SU-DHL-6 (cell line): ENCODE results near the gene HDGFL2.

Experiments
- H2AFZ ChIP-seq: fragments of 200-600 bp; sonication (generic); 2 replicates; pipeline ENCODE4 v1.6.1; 2014; ENCODE audit warnings: low read depth, mild to moderate bottlenecking, moderate library complexity, mixed read lengths, antibody characterized with exemption, low read length; ENCODE audit not compliant: severe bottlenecking
- H3F3A ChIP-seq: fragments of 200-600 bp; shearing (Covaris generic); 2 replicates; pipeline ENCODE4 v1.6.0; 2016; ENCODE audit warnings: antibody characterized with exemption, mild to moderate bottlenecking; ENCODE audit not compliant: insufficient read depth
- H3K27ac ChIP-seq: fragments of 200-600 bp; sonication (generic); 2 replicates; pipeline ENCODE4 v1.5.1; 2016; ENCODE audit warnings: low read depth, mild to moderate bottlenecking, low read length, moderate library complexity, mixed read lengths
- H3K27me3 ChIP-seq: fragments of 200-600 bp; sonication (generic), shearing (Covaris generic); 2 replicates; pipeline ENCODE4 v1.6.0; 2014; ENCODE audit warnings: mild to moderate bottlenecking, low read length
- H3K36me3 ChIP-seq: fragments of 200-600 bp; sonication (generic); 2 replicates; pipeline ENCODE4 v1.6.1; 2014; ENCODE audit warnings: mild to moderate bottlenecking, low read length, mixed read lengths
- H3K4me2 ChIP-seq: fragments of 300-600, 200-600 bp; shearing (Covaris generic), sonication (generic); 2 replicates; pipeline ENCODE4 v1.6.0; 2014; ENCODE audit warnings: low read length, low read depth, mild to moderate bottlenecking; ENCODE audit not compliant: poor library complexity, severe bottlenecking
- H3K4me3 ChIP-seq: fragments of 200-600 bp; sonication (generic); 2 replicates; pipeline ENCODE4 v1.5.1; 2014; ENCODE audit warnings: antibody characterized with exemption, low read length, mild to moderate bottlenecking, mixed read lengths; ENCODE audit not compliant: insufficient read depth, poor library complexity, severe bottlenecking
- H3K79me2 ChIP-seq: fragments of 200-600 bp; sonication (generic); 2 replicates; pipeline ENCODE4 v1.6.1; 2014; ENCODE audit warnings: mild to moderate bottlenecking, low read length, moderate library complexity; ENCODE audit not compliant: insufficient read depth
- H3K9ac ChIP-seq: fragments of 200-600 bp; sonication (generic); 2 replicates; pipeline ENCODE4 v1.7.0; 2014; ENCODE audit warnings: mild to moderate bottlenecking, low read length
- H3K9me2 ChIP-seq: fragments of 200-600 bp; sonication (generic); replicated peaks from 2 replicates; pipeline ENCODE4 v1.6.1; 2014; ENCODE audit warnings: low read length; ENCODE audit not compliant: insufficient read depth
- H3K9me3 ChIP-seq: fragments of 200-600 bp; sonication (generic); 2 replicates; pipeline ENCODE4 v1.6.1; 2014; ENCODE audit warnings: low read length, mixed read lengths; ENCODE audit not compliant: insufficient read depth
- H4K20me1 ChIP-seq: fragments of 200-600 bp; sonication (generic); 2 replicates; pipeline ENCODE4 v1.6.1; 2014; ENCODE audit warnings: low read depth, mild to moderate bottlenecking, antibody characterized with exemption, low read length, moderate library complexity, mixed read lengths
- EZH2phosphoT487 ChIP-seq: fragments of 200-600 bp; sonication (generic), shearing (Covaris generic); conservative IDR thresholded peaks from 2 replicates; pipeline ENCODE4 v1.6.1; 2018; ENCODE audit warnings: mild to moderate bottlenecking, antibody characterized with exemption, low read length, moderate library complexity, mixed read lengths
- TF ChIP-seq, protein P1 (sequence below): fragments of 200-600 bp; sonication (generic); IDR thresholded peaks from one replicate; pipeline ENCODE4 v1.5.1; 2017; ENCODE audit warnings: antibody characterized with exemption, mild to moderate bottlenecking, low read length, moderate library complexity; ENCODE audit not compliant: insufficient read depth, poor library complexity, severe bottlenecking

HDGFL2 gene

DNA sequence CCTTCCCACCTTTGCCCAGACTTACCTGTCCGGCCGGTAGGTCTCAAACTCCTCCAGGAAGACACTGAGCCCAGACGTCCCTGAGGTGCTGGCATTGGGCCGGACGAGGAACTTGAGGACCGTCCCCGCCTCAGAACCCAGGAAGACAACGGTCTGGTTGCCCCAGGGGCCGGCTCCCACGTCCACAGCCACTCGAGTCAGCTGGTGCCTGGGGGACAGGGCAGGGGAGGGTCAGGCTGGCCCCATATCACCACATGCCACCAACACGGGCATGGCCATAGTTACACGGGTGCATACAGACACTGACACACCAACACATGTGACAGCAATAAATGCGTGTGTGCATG, 76.1 kb downstream of the HDGFL2 start:
- H2AFZ ChIP-seq, result no peak overlapping the region
- no peak overlapping the region for H3K27ac ChIP-seq
- H4K20me1 ChIP-seq, result no peaks in the 10 kb centered on the region
- no peaks in the 10 kb centered on the region for H3F3A ChIP-seq
- H3K9me2 ChIP-seq, result no peaks in the 10 kb centered on the region
- H3K4me3 ChIP-seq, result no peak overlapping the region
- H3K4me2 ChIP-seq, result no peak overlapping the region
- H3K27me3 ChIP-seq, result no peaks in the 10 kb centered on the region
- no peak for TF ChIP-seq EZH2phosphoT487
- TF ChIP-seq, protein P1, sequence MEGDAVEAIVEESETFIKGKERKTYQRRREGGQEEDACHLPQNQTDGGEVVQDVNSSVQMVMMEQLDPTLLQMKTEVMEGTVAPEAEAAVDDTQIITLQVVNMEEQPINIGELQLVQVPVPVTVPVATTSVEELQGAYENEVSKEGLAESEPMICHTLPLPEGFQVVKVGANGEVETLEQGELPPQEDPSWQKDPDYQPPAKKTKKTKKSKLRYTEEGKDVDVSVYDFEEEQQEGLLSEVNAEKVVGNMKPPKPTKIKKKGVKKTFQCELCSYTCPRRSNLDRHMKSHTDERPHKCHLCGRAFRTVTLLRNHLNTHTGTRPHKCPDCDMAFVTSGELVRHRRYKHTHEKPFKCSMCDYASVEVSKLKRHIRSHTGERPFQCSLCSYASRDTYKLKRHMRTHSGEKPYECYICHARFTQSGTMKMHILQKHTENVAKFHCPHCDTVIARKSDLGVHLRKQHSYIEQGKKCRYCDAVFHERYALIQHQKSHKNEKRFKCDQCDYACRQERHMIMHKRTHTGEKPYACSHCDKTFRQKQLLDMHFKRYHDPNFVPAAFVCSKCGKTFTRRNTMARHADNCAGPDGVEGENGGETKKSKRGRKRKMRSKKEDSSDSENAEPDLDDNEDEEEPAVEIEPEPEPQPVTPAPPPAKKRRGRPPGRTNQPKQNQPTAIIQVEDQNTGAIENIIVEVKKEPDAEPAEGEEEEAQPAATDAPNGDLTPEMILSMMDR, result no peak
- no peaks in the 10 kb centered on the region for H3K36me3 ChIP-seq
- H3K9ac ChIP-seq, result no peak overlapping the region
- no peaks in the 10 kb centered on the region for H3K9me3 ChIP-seq
- no peaks in the 10 kb centered on the region for H3K79me2 ChIP-seq

DNA sequence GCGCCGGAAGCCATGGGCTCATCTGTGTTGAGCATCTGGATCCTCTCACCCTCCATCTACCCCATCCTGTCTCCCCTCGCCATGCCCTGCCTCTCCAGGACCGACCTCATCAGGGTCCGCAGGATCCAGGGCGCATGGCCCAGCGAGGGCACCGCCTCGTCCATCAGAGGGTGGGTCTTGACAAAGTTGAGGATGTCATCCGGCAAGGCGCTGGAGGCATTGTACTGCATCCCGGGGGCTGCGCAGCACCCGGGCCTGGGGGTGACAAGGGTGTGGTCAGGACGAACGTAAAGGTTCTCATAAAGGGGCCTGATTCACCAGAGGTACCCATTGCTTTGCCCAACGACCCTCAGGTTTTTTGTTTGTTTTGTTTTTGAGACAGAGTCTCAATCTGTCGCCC, 77.9 kb downstream of the HDGFL2 start:
- H3K36me3 ChIP-seq, result no peaks in the 10 kb centered on the region
- H3K9me2 ChIP-seq, result no peaks in the 10 kb centered on the region
- H3K79me2 ChIP-seq, result no peaks in the 10 kb centered on the region
- H3K4me3 ChIP-seq, result no peak overlapping the region
- no peaks in the 10 kb centered on the region for H3K27me3 ChIP-seq
- TF ChIP-seq, protein P1, result no peak
- TF ChIP-seq EZH2phosphoT487, result no peak
- H3K27ac ChIP-seq, result no peak overlapping the region
- no peaks in the 10 kb centered on the region for H4K20me1 ChIP-seq
- H3K9me3 ChIP-seq, result no peaks in the 10 kb centered on the region
- H2AFZ ChIP-seq, result no peak overlapping the region
- H3K4me2 ChIP-seq, result no peak overlapping the region
- no peak overlapping the region for H3K9ac ChIP-seq
- H3F3A ChIP-seq, result no peaks in the 10 kb centered on the region

DNA sequence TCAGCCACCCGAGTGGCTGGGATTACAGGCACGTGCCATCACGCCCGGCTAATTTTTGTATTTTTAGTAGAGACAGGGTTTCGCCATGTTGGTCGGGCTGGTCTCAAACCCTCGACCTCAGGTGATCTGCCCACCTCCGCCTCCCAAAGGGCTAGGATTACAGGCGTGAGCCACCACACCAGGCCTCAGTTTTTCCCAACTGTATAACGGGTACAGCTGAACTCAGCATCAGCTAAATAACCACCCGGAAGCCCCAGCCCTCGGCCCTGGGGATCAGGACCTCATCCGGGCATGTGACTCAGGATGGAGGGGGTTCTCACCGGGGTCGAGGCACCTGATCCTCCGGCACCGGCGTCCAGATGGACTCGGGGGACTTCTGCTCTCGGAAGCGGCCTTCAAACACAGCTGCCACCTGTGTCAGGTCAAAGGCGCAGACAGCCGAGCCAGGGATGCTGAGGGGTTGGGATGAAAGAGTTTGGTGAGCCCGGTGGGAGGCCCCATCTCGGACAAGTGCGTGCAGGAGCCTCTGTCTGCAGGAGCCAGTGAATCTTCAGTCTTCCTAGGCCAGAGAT, 78.5 kb downstream of the HDGFL2 start:
- Histone ChIP-seq H3K4me2 (no peak overlapping the region), H3F3A (no peaks in the 10 kb centered on the region), H3K27me3 (no peaks in the 10 kb centered on the region), H3K36me3 (no peaks in the 10 kb centered on the region), H3K9ac (no peak overlapping the region), H3K27ac (no peak overlapping the region), H3K79me2 (no peaks in the 10 kb centered on the region), H4K20me1 (no peaks in the 10 kb centered on the region), H3K4me3 (no peak overlapping the region), H3K9me2 (no peaks in the 10 kb centered on the region), H3K9me3 (no peaks in the 10 kb centered on the region), H2AFZ (no peak overlapping the region)
- TF ChIP-seq EZH2phosphoT487, result no peak
- TF ChIP-seq, protein P1, result no peak
